ENCODE results near the gene PON2.
A peak's percentile ranks its signal among the peaks of the same experiment; 100 is the strongest.

PON2 gene

DNA sequence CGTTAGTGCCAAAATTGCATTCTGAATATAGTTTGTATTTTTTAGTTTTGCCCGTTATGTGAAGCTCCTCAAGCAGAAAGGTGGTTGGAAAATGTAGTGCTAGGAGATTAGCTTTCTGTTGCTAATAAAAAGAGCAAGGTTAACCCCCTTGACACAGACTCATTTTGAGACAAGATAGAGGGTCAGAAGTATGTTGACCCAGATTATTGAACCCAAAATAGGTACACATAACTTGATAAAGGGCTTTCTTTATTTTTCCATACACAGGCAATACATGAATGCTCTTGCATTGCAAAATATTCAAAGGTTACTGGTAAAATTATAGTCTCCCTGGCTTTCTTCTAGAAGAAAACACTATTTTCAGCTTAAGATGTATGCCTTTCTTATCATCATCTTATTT is 10.0 kb upstream of the PON2 start:
- H3K4me3 ChIP-seq (replicated peaks in 1 of 2; ENCODE audit: low read depth in 2 of 2, low read length in 2 of 2) = no peak overlapping the region
- TF ChIP-seq, protein P1, sequence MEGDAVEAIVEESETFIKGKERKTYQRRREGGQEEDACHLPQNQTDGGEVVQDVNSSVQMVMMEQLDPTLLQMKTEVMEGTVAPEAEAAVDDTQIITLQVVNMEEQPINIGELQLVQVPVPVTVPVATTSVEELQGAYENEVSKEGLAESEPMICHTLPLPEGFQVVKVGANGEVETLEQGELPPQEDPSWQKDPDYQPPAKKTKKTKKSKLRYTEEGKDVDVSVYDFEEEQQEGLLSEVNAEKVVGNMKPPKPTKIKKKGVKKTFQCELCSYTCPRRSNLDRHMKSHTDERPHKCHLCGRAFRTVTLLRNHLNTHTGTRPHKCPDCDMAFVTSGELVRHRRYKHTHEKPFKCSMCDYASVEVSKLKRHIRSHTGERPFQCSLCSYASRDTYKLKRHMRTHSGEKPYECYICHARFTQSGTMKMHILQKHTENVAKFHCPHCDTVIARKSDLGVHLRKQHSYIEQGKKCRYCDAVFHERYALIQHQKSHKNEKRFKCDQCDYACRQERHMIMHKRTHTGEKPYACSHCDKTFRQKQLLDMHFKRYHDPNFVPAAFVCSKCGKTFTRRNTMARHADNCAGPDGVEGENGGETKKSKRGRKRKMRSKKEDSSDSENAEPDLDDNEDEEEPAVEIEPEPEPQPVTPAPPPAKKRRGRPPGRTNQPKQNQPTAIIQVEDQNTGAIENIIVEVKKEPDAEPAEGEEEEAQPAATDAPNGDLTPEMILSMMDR (IDR thresholded peaks at IDR 0.05; ENCODE audit: low read depth, low read length) = no peak
- no peak for DNase-seq (ENCODE audit: low read depth in 2 of 2)

DNA sequence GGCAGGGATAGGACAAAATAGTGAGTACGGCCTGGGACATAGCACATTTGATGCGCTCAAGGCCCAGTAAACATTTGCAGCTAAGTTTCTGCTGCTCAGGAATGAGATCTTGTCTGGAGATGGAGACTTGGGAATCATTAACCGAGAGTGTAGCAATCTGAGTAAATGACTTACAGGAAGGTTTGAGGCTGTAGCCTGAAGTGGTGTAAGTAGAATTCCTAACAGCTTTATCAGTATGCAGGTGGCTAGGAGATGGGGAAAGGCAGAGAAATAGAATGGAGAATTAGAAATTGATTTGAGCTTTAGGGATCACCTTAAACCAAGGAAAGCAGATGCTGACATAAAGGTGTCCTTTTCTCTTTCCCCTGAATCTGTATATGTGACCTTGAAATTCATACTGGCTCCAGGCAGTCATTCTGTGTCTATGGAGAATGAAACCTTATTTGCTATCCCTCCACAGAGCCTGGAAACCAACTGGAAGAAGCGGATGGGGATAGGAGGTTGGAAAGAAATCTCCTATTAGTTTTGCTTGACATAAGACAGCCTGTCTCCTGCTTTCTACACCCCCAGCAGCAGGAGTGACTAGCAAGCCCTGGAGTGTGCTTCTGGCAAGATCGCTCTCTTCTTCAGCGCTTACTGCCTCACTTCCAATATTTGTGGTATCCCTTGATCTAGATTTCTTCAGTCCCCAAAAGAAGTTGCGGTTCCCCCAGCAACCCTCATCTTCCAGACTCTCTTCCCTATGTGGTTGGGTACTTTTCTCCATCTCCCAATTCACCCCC is 6.4 kb upstream of the PON2 start:
- TF ChIP-seq, protein P1 (IDR thresholded peaks at IDR 0.05; ENCODE audit: low read depth, low read length) = no peak
- DNase-seq (ENCODE audit: low read depth in 2 of 2) = peak in 1 of 2 donors; percentile 7
- H3K4me3 ChIP-seq (replicated peaks in 1 of 2; ENCODE audit: low read depth in 2 of 2, low read length in 2 of 2) = no peak overlapping the region

DNA sequence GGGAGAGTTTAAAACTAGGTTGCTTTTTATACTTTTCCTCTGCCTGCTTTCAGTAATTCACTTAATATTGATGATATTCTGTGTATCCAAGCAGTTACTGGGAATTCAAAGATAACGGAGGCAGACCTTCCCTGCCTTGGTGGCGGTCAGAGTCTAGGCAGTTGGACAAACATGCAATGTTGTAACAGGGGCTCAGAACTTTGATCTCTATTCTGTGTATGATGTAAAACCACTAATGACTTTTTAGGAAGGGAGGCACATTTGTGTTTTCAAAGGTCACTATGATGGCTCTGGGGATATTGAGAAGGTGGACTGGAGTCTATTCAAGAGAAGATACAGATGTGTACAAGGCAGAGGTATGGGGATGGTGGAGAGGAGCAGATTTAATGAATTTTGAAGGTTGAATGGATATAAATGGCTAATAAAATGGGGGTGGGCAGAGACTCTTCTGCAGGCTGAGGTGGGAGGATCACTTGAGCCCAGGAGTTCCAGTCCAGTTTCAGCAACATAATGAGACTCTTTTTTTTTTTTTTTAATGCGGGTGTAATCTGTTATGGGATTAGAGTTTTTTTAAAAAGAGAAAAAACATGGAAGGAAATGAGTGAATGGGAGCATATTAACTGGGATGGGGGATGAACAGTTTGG is 5.7 kb upstream of the PON2 start:
- TF ChIP-seq, protein P1 (IDR thresholded peaks at IDR 0.05; ENCODE audit: low read depth, low read length) = no peak
- no peak overlapping the region for H3K4me3 ChIP-seq (replicated peaks in 1 of 2; ENCODE audit: low read depth in 2 of 2, low read length in 2 of 2)
- no peak for DNase-seq (ENCODE audit: low read depth in 2 of 2)

DNA sequence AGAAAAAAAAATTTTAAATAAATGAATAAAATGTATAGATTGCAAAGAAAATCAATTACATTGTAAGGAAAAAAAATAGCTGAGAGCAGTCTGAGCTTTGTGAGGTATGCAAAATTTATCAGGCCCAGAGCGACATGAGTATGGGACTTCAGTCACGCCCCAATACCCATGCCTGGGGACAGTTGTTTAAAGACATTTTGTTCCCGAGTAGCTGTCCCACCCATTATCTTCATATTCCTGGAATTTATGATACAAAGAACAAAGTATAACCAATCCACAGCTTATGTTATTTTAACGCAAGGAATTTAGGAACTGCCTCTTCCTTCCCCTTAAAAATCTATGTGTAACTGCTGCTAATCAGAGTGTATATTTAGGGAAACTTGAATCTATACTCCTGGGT is 1.6 kb upstream of the PON2 start:
- TF ChIP-seq, protein P1 (IDR thresholded peaks at IDR 0.05; ENCODE audit: low read depth, low read length) = no peak
- no peak overlapping the region for H3K4me3 ChIP-seq (replicated peaks in 1 of 2; ENCODE audit: low read depth in 2 of 2, low read length in 2 of 2)
- no peak for DNase-seq (ENCODE audit: low read depth in 2 of 2)

DNA sequence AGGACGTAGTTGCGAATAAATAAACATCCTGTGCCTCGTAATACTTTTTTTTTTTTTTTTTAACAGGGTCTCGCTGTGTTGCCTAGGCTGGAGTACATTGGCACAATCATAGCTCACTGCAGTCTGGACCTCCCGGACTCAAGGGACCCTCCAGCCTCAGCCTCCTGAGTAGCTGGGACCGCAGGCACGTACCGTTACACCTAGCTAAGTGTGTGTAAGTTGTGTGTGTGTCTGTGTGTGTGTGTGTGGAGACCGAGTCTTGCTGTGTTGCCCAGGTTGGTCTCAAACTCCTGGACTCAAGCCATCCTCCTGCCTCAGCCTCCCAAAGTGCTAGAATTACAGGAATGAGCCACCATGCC is 573 bp upstream of the PON2 start:
- TF ChIP-seq, protein P1 (IDR thresholded peaks at IDR 0.05; ENCODE audit: low read depth, low read length) = no peak
- DNase-seq (ENCODE audit: low read depth in 2 of 2) = no peak
- H3K4me3 ChIP-seq (replicated peaks in 1 of 2; ENCODE audit: low read depth in 2 of 2, low read length in 2 of 2) = peak overlapping the region; percentile 55 to 70

DNA sequence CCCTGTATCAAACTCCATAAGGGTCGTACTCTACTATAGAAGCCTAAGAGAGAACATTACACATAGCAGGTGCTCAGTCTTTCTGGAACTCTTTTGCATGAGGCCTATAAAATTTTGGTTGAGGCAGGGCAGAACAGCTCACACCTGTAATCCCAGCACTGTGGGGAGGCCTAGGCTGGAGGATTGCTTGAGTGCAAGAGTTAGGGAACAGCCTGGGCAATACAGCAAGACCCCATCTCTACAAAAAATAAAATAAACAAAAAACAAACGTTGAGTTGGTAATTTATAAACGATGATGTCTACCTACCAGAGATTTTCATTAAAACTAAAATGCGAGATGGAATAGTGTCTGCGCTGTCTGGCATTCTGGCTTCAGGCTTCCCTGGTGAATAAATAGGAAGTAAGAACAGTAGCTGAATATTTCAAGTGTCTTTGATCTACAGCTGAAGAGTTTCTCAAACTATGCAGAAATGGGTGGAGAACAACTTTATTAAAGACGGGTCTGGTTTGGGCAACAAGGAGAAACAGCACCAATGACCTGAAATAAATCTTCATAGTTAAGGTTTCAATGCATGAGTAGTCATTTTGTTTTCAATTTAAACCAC is 774 bp downstream of the PON2 start:
- TF ChIP-seq, protein P1 (IDR thresholded peaks at IDR 0.05; ENCODE audit: low read depth, low read length) = no peak
- peak overlapping the region; percentile 55 to 70 for H3K4me3 ChIP-seq (replicated peaks in 1 of 2; ENCODE audit: low read depth in 2 of 2, low read length in 2 of 2)
- no peak for DNase-seq (ENCODE audit: low read depth in 2 of 2)
